Measurements from ENCODE around the gene RBM23.
"Not testable (repeated sequence)": the region's sequence is repeated elsewhere in the genome, so short reads cannot be mapped to it uniquely, and the experiment has no call there.

Gene RBM23

GRCh38 chr14:22918804-22919600 is at the start of gene RBM23:
RBM23 (minus strand) TSS chr14:22919149.
- Histone ChIP-seq H3K4me3 (ENCODE audit: low read length) (peak within 1 kb of the TSS; percentile 96), H3K27ac (ENCODE audit: low read length) (peak within 1 kb of the TSS; percentile 90), H3K36me3 (ENCODE audit: insufficient read depth, low read depth, low read length) (peaks cover 58% of the 10 kb centered on the region), H3K9me3 (ENCODE audit: insufficient read depth, low read depth, low read length) (no peaks in the 10 kb centered on the region), H3K9ac (ENCODE audit: low read depth, low read length) (peak within 1 kb of the TSS; percentile 92), H3K4me1 (ENCODE audit: insufficient read depth, low read length) (peaks cover 6% of the 10 kb centered on the region), H3K27me3 (ENCODE audit: insufficient read depth, low read length) (no peaks in the 10 kb centered on the region)

- H3K4me3 ChIP-seq (ENCODE audit: low read length): no peak overlapping the region
- H3K9me3 ChIP-seq (ENCODE audit: insufficient read depth, low read depth, low read length): no peaks in the 10 kb centered on the region
- H3K27me3 ChIP-seq (ENCODE audit: insufficient read depth, low read length): no peaks in the 10 kb centered on the region
- H3K9ac ChIP-seq (ENCODE audit: low read depth, low read length): no peak overlapping the region
- no peak overlapping the region for H3K27ac ChIP-seq (ENCODE audit: low read length)
- no peaks in the 10 kb centered on the region for H3K4me1 ChIP-seq (ENCODE audit: insufficient read depth, low read length)
- H3K36me3 ChIP-seq (ENCODE audit: insufficient read depth, low read depth, low read length): peaks cover 16% of the 10 kb centered on the region
These were observed 47.9 kb upstream of the RBM23 start for GRCh38 chr14:22966783-22967269.

- H3K4me3 ChIP-seq (ENCODE audit: low read length); H3K9me3 ChIP-seq (ENCODE audit: insufficient read depth, low read depth, low read length); H3K4me1 ChIP-seq (ENCODE audit: insufficient read depth, low read length); H3K27ac ChIP-seq (ENCODE audit: low read length); H3K36me3 ChIP-seq (ENCODE audit: insufficient read depth, low read depth, low read length); H3K27me3 ChIP-seq (ENCODE audit: insufficient read depth, low read length); H3K9ac ChIP-seq (ENCODE audit: low read depth, low read length): not testable (repeated sequence)
These were observed 47.2 kb upstream of the RBM23 start for GRCh38 chr14:22965916-22966782.

GRCh38 chr14:22962061-22962676 is 43.2 kb upstream of the RBM23 start:
- Histone ChIP-seq H3K27ac (ENCODE audit: low read length) (no peak overlapping the region), H3K4me1 (ENCODE audit: insufficient read depth, low read length) (no peaks in the 10 kb centered on the region), H3K27me3 (ENCODE audit: insufficient read depth, low read length) (no peaks in the 10 kb centered on the region), H3K4me3 (ENCODE audit: low read length) (no peak overlapping the region), H3K36me3 (ENCODE audit: insufficient read depth, low read depth, low read length) (no peaks in the 10 kb centered on the region), H3K9me3 (ENCODE audit: insufficient read depth, low read depth, low read length) (no peaks in the 10 kb centered on the region), H3K9ac (ENCODE audit: low read depth, low read length) (no peak overlapping the region)

- Histone ChIP-seq H3K27ac (ENCODE audit: low read length) (peak overlapping the region; percentile 73), H3K27me3 (ENCODE audit: insufficient read depth, low read length) (no peaks in the 10 kb centered on the region), H3K9me3 (ENCODE audit: insufficient read depth, low read depth, low read length) (no peaks in the 10 kb centered on the region), H3K36me3 (ENCODE audit: insufficient read depth, low read depth, low read length) (peaks cover 28% of the 10 kb centered on the region; the same call in 1 of the 2 replicates), H3K4me3 (ENCODE audit: low read length) (peak overlapping the region; percentile 76), H3K4me1 (ENCODE audit: insufficient read depth, low read length) (peaks cover 6% of the 10 kb centered on the region; the same call in 1 of the 2 replicates), H3K9ac (ENCODE audit: low read depth, low read length) (peak overlapping the region; percentile 87)
These were observed 37.0 kb upstream of the RBM23 start for GRCh38 chr14:22955702-22956569.

- peaks cover 53% of the 10 kb centered on the region for H3K36me3 ChIP-seq (ENCODE audit: insufficient read depth, low read depth, low read length)
- H3K9me3 ChIP-seq (ENCODE audit: insufficient read depth, low read depth, low read length): no peaks in the 10 kb centered on the region
These were observed 33.5 kb upstream of the RBM23 start for GRCh38 chr14:22952418-22952817.

GRCh38 chr14:22951795-22952194 is 32.8 kb upstream of the RBM23 start:
- not testable (repeated sequence) for H3K9me3 ChIP-seq (ENCODE audit: insufficient read depth, low read depth, low read length); H3K27ac ChIP-seq (ENCODE audit: low read length); H3K9ac ChIP-seq (ENCODE audit: low read depth, low read length); H3K4me1 ChIP-seq (ENCODE audit: insufficient read depth, low read length); H3K4me3 ChIP-seq (ENCODE audit: low read length); H3K27me3 ChIP-seq (ENCODE audit: insufficient read depth, low read length)
- H3K36me3 ChIP-seq (ENCODE audit: insufficient read depth, low read depth, low read length): peaks cover 58% of the 10 kb centered on the region

More at GRCh38 chr14:22952418-22952817, 33.5 kb upstream of the RBM23 start:
- peaks cover 6% of the 10 kb centered on the region; the same call in 1 of the 2 replicates for H3K4me1 ChIP-seq (ENCODE audit: insufficient read depth, low read length)
- no peak overlapping the region for H3K4me3 ChIP-seq (ENCODE audit: low read length)
- no peak overlapping the region for H3K27ac ChIP-seq (ENCODE audit: low read length)
- H3K27me3 ChIP-seq (ENCODE audit: insufficient read depth, low read length): no peaks in the 10 kb centered on the region
- H3K9ac ChIP-seq (ENCODE audit: low read depth, low read length): no peak overlapping the region

- Histone ChIP-seq H3K9ac (ENCODE audit: low read depth, low read length) (no peak overlapping the region), H3K36me3 (ENCODE audit: insufficient read depth, low read depth, low read length) (peaks cover 37% of the 10 kb centered on the region), H3K27me3 (ENCODE audit: insufficient read depth, low read length) (no peaks in the 10 kb centered on the region), H3K9me3 (ENCODE audit: insufficient read depth, low read depth, low read length) (no peaks in the 10 kb centered on the region), H3K4me1 (ENCODE audit: insufficient read depth, low read length) (no peaks in the 10 kb centered on the region), H3K27ac (ENCODE audit: low read length) (no peak overlapping the region), H3K4me3 (ENCODE audit: low read length) (no peak overlapping the region)
These were observed 26.7 kb upstream of the RBM23 start for GRCh38 chr14:22945642-22946041.

GRCh38 chr14:22939684-22940083 is 20.7 kb upstream of the RBM23 start:
- H3K36me3 ChIP-seq (ENCODE audit: insufficient read depth, low read depth, low read length): no peaks in the 10 kb centered on the region; the same call in 1 of the 2 replicates
- no peaks in the 10 kb centered on the region for H3K9me3 ChIP-seq (ENCODE audit: insufficient read depth, low read depth, low read length)
- no peak overlapping the region for H3K4me3 ChIP-seq (ENCODE audit: low read length)
- H3K9ac ChIP-seq (ENCODE audit: low read depth, low read length): no peak overlapping the region
- no peak overlapping the region for H3K27ac ChIP-seq (ENCODE audit: low read length)
- no peaks in the 10 kb centered on the region for H3K27me3 ChIP-seq (ENCODE audit: insufficient read depth, low read length)
- H3K4me1 ChIP-seq (ENCODE audit: insufficient read depth, low read length): no peaks in the 10 kb centered on the region

GRCh38 chr14:22935156-22935555 is 16.2 kb upstream of the RBM23 start:
- Histone ChIP-seq H3K27ac (ENCODE audit: low read length) (no peak overlapping the region), H3K4me3 (ENCODE audit: low read length) (no peak overlapping the region), H3K36me3 (ENCODE audit: insufficient read depth, low read depth, low read length) (no peaks in the 10 kb centered on the region), H3K9me3 (ENCODE audit: insufficient read depth, low read depth, low read length) (no peaks in the 10 kb centered on the region), H3K4me1 (ENCODE audit: insufficient read depth, low read length) (no peaks in the 10 kb centered on the region), H3K27me3 (ENCODE audit: insufficient read depth, low read length) (no peaks in the 10 kb centered on the region), H3K9ac (ENCODE audit: low read depth, low read length) (no peak overlapping the region)

GRCh38 chr14:22932146-22932545 is 13.2 kb upstream of the RBM23 start:
- H3K4me1 ChIP-seq (ENCODE audit: insufficient read depth, low read length): no peaks in the 10 kb centered on the region
- H3K4me3 ChIP-seq (ENCODE audit: low read length): no peak overlapping the region
- H3K9me3 ChIP-seq (ENCODE audit: insufficient read depth, low read depth, low read length): no peaks in the 10 kb centered on the region
- peaks cover 4% of the 10 kb centered on the region for H3K36me3 ChIP-seq (ENCODE audit: insufficient read depth, low read depth, low read length)
- no peaks in the 10 kb centered on the region for H3K27me3 ChIP-seq (ENCODE audit: insufficient read depth, low read length)
- H3K27ac ChIP-seq (ENCODE audit: low read length): no peak overlapping the region
- H3K9ac ChIP-seq (ENCODE audit: low read depth, low read length): no peak overlapping the region

All from iPS-20b (cell line).